Activated naive CD4-positive, alpha-beta T cell treated with anti-CD3 and anti-CD28 coated beads, Interleukin-2, amount 50 U/mL, for 24 hours (primary cell): ENCODE measurements around the gene RNF151.
A peak's percentile ranks its signal among the peaks of the same experiment; 100 is the strongest.
"Not testable (repeated sequence)": the region's sequence is repeated elsewhere in the genome, so short reads cannot be mapped to it uniquely, and the experiment has no call there.

Source experiments
- H3K27ac Mint-ChIP-seq: one replicate; pipeline ENCODE4 v1.8.0; 2021; ENCODE audit warnings: mild to moderate bottlenecking, mixed read lengths
- H3K27me3 Mint-ChIP-seq: one replicate; pipeline ENCODE4 v1.8.0; 2021; ENCODE audit warnings: mixed read lengths
- H3K36me3 Mint-ChIP-seq: one replicate; pipeline ENCODE4 v1.8.0; 2021; ENCODE audit warnings: mixed read lengths
- H3K4me1 Mint-ChIP-seq: one replicate; pipeline ENCODE4 v1.8.0; 2021; ENCODE audit warnings: mixed read lengths
- H3K4me3 Mint-ChIP-seq: one replicate; pipeline ENCODE4 v1.8.0; 2021; ENCODE audit warnings: mild to moderate bottlenecking, mixed read lengths
- H3K9me3 Mint-ChIP-seq: one replicate; pipeline ENCODE4 v1.8.0; 2021; ENCODE audit warnings: mixed read lengths

RNF151 gene

DNA sequence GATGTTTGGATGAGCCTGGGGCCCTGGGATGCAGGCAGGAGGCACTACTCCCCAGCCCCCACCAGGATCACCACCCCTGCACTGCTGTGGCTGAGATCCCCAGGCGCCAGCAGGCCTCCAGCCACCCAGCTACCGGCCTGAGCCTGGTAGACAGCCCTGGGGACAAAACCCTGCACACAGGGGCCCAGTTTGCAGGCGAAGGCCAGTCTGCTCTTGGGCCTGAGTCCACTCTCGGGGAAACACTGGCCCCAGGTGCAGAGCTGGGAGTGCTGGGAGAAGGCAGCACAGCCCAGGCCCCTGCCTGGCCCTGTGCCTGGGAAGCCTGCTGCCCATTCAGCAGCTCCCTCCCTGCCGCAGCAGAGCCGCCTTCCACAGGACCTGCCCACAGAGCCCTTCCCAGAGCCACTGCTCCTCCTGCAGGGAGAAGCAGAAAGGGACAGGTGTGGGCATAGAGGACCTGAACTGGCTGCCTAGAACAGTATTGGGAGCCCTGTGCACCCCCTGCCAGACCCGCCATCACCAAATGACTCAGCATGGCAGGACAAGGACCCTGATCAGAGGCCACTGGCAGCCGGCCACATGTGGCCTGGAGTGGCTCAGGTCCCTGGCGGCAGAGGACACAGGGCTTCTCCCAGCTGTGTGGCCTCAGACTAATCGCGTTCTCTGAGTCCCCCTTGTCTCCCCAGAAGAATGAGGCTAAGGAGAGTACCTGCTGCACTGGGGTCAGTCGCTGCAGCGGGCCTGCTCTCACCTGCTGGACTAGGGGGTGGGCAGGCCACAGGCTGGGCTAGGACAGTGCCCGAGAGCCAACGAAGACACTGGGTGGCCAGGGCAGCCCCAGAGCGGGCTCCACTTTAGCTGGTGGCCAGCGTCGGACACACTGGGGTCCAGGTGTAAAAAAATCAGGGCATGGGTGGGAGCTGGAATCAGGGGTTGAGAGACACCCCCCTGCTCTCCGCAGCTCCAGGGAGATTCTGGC, 34.3 kb upstream of the RNF151 start:
- Mint-ChIP-seq H3K27me3 (no peaks in the 10 kb centered on the region), H3K4me1 (peaks cover 3% of the 10 kb centered on the region), H3K27ac (no peak overlapping the region), H3K4me3 (no peak overlapping the region), H3K36me3 (no peaks in the 10 kb centered on the region), H3K9me3 (no peaks in the 10 kb centered on the region)

DNA sequence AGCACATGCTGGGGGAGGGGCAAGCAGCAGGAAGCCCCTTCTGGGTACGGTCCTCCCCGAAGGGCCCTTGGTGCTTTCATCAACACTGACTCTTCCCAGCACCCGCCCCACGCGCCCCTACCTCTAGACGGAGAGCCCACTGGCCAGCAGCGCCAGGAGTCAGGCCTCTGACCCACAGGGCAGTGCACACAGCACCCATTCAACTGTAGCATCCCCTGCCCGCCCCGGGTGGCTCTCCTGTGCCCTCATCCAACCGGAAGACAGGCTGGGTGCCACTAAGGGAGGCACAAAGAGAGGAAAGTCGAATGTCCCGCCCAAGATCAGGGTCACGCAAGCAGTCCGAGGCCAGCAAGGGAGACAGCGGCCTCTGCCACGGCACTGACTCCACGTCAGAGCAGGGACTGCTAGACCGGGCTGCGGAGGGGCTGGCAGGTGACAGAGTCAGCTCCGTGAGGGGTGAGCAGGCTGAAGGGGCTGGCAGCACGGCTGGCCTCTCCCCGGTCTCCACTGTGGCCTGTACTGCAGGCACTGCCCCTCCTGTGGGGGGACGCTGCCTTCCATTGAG, 33.5 kb upstream of the RNF151 start:
- no peaks in the 10 kb centered on the region for H3K9me3 Mint-ChIP-seq
- peaks cover 3% of the 10 kb centered on the region for H3K4me1 Mint-ChIP-seq
- H3K4me3 Mint-ChIP-seq: no peak overlapping the region
- H3K27ac Mint-ChIP-seq: no peak overlapping the region
- H3K36me3 Mint-ChIP-seq: peaks cover 2% of the 10 kb centered on the region
- no peaks in the 10 kb centered on the region for H3K27me3 Mint-ChIP-seq

DNA sequence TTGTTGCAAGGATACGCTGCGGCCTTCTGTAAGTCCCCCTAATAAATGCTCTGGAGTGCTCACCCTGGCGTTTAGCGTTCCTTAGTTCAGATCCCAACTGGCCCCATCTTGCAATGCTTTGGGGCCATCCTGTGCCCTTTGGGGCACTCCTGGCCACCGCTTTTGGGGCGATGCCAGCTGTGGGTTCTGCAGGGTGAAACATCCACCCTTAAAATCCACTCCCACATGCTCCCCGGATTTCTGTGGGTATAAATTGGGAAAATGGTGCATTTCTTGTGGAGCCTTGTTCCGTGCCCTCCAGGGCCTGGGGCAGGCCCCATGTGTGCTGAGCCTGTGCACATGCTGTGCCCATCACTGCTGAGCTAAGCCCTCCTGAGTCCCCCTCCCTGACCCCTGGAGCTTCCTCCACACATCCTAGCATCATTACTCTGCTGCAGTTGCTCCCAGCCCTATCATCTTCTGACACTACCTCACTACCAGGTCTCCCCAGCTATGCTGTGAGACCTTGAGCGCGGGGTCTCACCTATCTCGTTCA, 29.6 kb upstream of the RNF151 start:
- Mint-ChIP-seq H3K4me3 (no peak overlapping the region), H3K36me3 (peaks cover 2% of the 10 kb centered on the region), H3K27ac (no peak overlapping the region), H3K9me3 (no peaks in the 10 kb centered on the region), H3K27me3 (no peaks in the 10 kb centered on the region), H3K4me1 (peaks cover 7% of the 10 kb centered on the region)

DNA sequence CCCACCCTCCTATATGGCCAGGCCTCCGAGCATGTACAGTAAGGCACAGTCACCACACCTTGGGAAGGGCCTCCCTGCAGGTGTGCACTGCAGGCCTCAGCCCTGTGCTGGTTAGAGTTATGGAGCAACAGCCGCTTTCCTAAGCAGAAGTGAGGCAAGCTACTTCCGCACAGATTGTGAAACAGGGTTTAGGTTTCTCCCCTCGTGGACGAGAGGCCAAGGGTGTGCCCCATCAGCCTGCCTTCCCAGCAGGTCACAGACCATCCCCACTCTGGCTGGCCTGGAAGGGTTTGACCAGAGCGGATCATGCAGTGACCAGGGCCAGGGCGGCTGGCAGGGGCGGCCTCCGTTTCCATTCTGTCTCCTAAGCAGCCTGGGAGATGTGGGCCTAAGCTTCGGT, 28.3 kb upstream of the RNF151 start:
- no peak overlapping the region for H3K4me3 Mint-ChIP-seq
- H3K36me3 Mint-ChIP-seq: peaks cover 2% of the 10 kb centered on the region
- H3K9me3 Mint-ChIP-seq: no peaks in the 10 kb centered on the region
- H3K27ac Mint-ChIP-seq: no peak overlapping the region
- H3K27me3 Mint-ChIP-seq: no peaks in the 10 kb centered on the region
- peaks cover 10% of the 10 kb centered on the region for H3K4me1 Mint-ChIP-seq

DNA sequence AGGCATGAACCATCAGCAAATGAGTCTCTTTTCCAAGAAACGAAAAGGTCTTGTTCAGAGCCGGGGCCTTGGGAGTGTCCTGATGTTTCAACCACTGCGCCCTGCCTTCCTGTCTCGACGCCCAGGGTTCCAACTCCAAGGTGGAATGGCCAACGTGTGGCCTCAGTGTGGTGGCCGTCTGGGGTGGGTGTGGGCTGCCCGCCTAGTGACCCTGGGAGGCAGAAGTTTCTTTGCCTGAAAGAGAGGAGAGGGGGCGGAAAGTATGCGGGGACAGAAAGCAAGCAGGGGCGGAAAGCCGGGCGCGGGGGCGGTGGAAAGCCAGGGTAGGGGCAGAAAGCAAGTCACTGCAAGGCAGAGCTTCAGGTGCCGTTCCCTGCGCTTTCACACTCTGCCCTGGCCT, 27.7 kb upstream of the RNF151 start:
- no peaks in the 10 kb centered on the region for H3K9me3 Mint-ChIP-seq
- no peaks in the 10 kb centered on the region for H3K27me3 Mint-ChIP-seq
- H3K4me3 Mint-ChIP-seq: no peak overlapping the region
- peaks cover 14% of the 10 kb centered on the region for H3K4me1 Mint-ChIP-seq
- peaks cover 2% of the 10 kb centered on the region for H3K36me3 Mint-ChIP-seq
- H3K27ac Mint-ChIP-seq: no peak overlapping the region

DNA sequence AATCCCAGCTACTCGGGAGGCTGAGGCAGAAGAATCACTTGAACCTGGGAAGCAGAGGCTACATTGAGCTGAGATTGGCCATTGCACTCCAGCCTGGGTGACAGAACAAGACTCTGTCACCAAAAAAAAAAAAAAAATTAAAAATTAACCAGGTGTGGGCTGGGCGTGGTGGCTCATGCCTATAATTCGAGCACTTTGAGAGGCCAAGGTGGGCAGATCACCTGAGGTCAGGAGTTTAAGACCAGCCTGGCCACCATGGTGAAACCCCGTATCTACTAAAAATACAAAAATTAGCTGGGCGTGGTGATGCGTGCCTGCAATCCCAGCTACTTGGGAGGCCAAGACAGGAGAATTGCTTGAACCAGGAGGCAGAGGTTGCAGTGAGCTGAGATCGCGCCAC, 26.8 kb upstream of the RNF151 start:
- not testable (repeated sequence) for H3K27ac Mint-ChIP-seq, H3K27me3 Mint-ChIP-seq, H3K9me3 Mint-ChIP-seq, H3K4me3 Mint-ChIP-seq, H3K36me3 Mint-ChIP-seq
- H3K4me1 Mint-ChIP-seq: peaks cover 19% of the 10 kb centered on the region

DNA sequence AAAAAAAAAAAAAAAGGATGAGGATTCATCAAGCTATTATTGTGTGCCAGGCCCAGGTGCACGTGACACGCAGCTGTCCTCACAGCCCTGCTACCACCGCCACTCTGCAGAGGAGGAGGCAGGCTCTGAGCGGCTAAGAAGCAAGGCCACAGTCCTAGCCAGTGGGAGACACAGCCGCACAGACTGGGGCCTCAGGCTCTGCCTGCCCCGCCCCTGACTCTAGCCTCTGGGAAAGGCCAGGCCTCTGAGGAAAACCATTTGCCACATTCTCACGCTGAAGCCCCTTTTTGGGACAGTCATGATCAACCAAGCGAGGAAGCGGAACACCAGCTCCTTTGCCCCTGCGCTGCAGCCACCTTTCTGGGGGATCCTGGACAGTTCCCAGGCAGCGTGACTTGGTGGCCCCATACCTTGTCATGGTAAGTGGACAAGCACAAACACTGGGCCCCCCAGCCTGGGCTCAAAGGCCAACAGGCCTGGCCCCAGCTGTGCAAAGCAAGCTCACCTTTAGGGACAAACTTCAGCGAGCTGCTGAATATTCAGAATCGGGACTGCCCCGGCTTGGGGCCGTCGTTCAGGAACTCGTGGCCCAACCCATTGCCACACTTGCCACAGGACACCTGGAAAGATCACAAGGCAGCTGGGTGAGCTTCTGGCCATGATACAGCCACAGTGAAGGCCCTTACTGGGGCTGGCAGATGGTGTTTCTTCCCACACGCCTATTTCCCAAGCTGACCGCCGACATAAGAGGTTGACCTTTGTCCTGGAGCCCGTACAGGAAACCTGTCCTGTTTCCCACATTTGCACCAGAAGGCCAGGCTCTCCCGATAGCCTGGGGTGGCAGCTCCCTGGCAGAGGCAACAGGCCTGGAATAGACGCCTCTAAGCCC, 26.1 kb upstream of the RNF151 start:
- H3K27ac Mint-ChIP-seq: no peak overlapping the region
- no peaks in the 10 kb centered on the region for H3K9me3 Mint-ChIP-seq

DNA sequence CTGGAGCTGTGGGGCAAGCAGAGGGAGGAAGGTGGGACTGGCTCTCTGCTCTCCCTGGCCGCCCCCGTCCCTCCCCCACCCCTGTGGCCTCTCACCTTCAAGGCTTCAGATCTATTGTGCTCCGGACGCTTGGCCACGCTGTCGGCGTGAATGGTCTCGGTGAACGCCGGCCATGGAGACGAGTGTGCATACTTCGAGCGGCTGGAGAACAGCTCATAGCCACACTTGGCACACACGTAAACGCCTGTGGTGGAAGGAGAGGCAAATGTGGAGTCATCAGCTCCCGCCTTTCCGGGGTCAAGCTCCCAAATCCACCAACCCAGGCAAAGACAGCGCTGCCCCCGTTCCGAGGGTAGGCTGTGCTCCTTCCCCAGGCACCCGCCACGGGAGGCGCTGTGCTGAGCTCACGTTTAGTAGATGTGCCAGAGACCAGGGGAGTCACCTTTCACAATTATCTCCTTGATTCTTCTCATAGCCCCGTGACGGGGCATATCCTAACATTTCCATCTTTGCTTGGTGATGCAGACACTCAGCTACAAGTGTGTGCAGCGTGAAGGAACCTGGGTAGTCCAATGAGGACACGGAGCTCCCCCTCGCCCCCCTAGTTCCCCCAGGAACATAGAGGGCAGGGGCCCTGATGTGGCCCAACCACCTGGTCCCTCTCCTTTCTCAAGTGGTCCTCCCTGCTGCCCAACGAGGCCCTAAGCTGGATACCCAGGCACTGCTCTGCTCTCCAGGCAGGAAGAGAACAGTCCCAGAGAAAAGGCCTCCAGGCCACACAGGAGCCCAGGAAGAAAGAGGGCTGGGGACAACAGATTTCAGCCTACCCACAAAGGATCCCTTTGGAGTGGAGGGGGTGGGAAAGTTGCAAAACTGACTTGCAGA, 25.3 kb upstream of the RNF151 start:
- Mint-ChIP-seq H3K36me3 (peaks cover 2% of the 10 kb centered on the region), H3K4me1 (peaks cover 19% of the 10 kb centered on the region), H3K27me3 (no peaks in the 10 kb centered on the region), H3K4me3 (peak overlapping the region; percentile 82), H3K27ac (no peak overlapping the region), H3K9me3 (no peaks in the 10 kb centered on the region)

More for the DNA sequence above, 26.1 kb upstream of the RNF151 start:
- Mint-ChIP-seq H3K4me1 (peaks cover 19% of the 10 kb centered on the region), H3K27me3 (no peaks in the 10 kb centered on the region), H3K4me3 (no peak overlapping the region), H3K36me3 (peaks cover 2% of the 10 kb centered on the region)

DNA sequence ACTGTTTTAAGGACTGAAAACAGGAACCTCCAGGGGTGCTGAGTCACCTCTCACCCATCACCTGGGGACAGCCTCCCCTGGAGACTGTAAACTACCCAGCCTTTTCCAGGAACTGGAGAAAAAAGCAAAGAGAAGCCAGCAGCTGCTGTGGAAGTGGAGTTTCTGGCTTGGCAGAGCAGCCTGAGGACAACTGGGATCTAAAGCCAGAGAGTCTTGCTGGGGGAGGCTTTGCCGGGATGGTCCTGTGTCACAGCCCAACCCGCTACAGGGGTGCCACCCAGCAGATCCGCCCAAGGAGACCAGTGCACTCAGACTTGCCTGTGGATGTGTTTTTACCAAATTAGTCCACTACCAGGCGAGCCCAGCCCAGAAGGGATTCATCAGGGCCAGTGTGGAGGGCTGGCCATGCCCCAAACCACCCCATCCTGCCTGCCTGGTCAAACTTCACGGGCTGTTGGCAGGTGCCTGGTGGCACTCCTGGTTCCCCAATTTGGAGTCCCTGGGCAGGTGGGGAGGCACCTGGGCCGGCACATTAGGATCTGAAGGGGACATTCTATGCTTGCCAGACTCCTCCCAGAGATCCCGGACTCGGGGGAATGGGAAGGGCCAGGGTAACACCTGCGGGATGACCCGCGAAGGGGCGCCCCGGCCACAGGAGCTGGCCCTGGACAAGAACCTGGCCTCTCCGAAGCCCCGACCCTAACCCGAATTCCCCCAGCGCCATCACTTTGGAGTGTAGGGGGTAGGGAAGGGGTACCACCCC, 24.4 kb upstream of the RNF151 start:
- H3K27me3 Mint-ChIP-seq: no peaks in the 10 kb centered on the region
- no peaks in the 10 kb centered on the region for H3K9me3 Mint-ChIP-seq
- H3K4me1 Mint-ChIP-seq: peaks cover 19% of the 10 kb centered on the region
- peaks cover 2% of the 10 kb centered on the region for H3K36me3 Mint-ChIP-seq
- H3K4me3 Mint-ChIP-seq: peak overlapping the region; percentile 82
- H3K27ac Mint-ChIP-seq: no peak overlapping the region

DNA sequence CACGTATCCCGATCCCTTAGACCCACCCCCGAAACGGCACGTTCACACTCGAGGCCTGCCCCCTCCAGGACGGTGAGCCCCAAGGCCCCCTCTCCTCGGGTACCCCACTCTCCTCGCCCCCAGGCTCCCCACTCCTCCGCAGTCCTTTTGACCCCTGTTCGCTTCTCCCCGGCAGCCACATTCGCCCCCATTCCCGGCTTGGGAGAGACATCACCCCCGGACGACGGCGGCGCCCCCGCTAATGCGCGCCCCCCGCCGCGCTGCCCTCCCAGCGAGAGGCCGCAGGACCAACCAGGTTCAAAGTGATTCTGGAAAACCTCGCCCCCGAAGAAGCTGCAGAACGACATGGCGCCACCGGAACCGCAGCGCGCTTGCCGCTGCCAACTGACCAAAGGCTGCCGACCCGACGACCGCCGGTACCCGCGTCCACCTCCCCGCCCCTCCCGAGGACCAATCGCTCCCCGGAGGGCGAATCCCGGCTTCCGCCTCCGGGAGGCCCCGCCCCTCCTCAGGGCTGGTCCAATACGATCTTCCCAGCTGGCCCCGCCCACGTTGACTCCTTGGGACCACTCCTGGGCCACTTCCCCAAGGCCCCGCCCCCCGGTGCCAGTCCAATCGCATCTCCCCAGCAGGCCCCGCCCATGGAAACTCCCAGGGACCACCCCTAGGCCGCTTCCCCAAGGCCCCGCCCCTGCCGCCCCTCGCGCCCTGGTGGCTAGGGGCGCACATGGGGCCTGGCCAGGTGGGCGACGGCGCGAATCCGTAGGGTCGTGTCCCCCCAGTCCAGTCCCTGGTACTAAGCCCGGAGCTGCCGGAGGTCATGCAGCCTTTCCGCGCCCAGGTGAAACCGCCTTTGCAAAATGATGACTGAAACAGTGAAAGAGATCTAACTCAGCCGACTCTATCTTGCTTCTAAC, 23.6 kb upstream of the RNF151 start, which contains the start of gene MSRB1:
Gene MSRB1, minus strand, starts transcription at position 390 of the 917 bp plus-strand sequence. Its CDS starts 43 bp downstream, at position 347.
- Mint-ChIP-seq H3K9me3 (no peaks in the 10 kb centered on the region), H3K36me3 (peaks cover 2% of the 10 kb centered on the region), H3K4me1 (peaks cover 19% of the 10 kb centered on the region), H3K27me3 (no peaks in the 10 kb centered on the region), H3K27ac (peak within 1 kb of the TSS; percentile 38), H3K4me3 (peak within 1 kb of the TSS; percentile 82)

DNA sequence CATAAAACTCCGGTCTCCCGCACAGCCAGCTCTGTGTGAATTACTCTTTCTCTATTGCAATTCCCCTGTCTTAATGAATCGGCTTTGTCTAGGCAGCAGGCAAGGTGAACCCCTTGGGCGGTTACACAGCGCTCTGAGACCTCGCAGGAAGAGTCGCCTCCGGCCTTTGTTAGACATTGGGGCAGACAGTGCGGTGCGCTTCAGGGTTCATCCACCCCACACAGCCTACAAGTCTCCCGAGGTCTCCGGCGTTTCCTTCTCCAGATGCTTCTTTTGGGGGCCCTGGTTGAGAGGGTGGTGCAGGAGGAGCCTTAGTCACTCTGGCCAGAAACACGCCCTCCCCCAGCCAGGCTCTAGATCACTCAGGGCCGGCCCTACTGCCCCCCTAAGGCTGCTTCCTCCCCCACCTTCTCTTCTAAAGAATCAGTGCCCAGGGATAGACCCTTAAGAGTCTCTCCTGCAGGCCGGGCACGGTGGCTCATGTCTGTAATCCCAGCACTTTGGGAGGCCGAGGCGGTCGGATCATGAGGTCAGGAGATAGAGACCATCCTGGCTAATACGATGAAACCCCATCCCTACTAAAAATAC, 21.9 kb upstream of the RNF151 start:
- H3K9me3 Mint-ChIP-seq: no peaks in the 10 kb centered on the region
- no peaks in the 10 kb centered on the region for H3K27me3 Mint-ChIP-seq
- no peak overlapping the region for H3K27ac Mint-ChIP-seq
- H3K4me1 Mint-ChIP-seq: peaks cover 19% of the 10 kb centered on the region
- no peaks in the 10 kb centered on the region for H3K36me3 Mint-ChIP-seq
- H3K4me3 Mint-ChIP-seq: peak overlapping the region; percentile 82

DNA sequence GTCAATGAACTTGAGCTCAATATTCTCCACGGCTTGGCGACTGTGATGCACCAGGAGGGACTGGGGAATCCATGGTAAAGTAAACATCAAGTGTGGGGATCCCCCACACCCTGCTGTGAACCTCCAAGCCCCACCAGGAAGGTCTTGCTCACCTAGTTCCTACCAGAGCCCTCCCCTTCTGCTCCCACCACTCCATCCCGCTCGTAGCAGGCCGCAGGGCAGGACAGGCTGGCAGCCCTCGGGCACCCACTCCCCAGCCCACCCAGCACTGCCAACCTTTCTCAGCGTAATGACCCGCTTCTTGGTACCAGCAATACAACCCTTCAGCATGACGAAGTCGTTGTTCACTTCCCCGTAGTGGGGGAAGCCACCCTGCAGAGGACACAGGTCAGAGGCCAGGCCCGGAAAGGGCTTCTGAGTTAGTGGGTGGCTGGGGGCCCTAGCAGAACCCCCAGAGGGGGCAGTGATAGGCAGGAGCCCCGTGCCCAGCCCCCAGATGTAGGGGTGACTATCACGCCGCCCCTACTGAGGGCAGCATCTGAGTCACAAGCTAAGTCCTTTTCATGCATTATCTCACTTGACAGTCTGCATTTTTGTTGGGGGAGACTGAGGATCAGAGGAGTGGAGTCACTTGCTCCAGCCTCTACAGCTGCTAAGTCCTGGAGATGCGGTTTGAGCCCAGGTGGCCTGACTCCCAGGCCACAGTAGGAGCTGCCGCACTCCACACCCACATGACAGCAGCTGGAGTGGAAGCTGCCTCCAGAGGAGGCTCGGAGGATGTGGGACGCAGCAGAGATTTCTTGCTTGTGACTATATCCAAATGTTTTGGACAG, 20.9 kb upstream of the RNF151 start:
- Mint-ChIP-seq H3K4me3 (no peak overlapping the region), H3K36me3 (no peaks in the 10 kb centered on the region), H3K4me1 (peaks cover 19% of the 10 kb centered on the region), H3K27ac (no peak overlapping the region), H3K27me3 (no peaks in the 10 kb centered on the region), H3K9me3 (no peaks in the 10 kb centered on the region)
